GM19043 (cell line): ENCODE results near the gene RBM47.
"Not testable (repeated sequence)": the region's sequence is repeated elsewhere in the genome, so short reads cannot be mapped to it uniquely, and the experiment has no call there.

Source experiments
- ATAC-seq: cut with Tn5 transposase; IDR thresholded peaks from one replicate; pipeline ENCODE4 v1.9.1; 2021; ENCODE audit warnings: low read depth; ENCODE audit not compliant: unreplicated experiment

Gene RBM47

GRCh38 chr4:40546506-40546905 lies 83.2 kb downstream of the RBM47 start:
- no peak for ATAC-seq

DNA sequence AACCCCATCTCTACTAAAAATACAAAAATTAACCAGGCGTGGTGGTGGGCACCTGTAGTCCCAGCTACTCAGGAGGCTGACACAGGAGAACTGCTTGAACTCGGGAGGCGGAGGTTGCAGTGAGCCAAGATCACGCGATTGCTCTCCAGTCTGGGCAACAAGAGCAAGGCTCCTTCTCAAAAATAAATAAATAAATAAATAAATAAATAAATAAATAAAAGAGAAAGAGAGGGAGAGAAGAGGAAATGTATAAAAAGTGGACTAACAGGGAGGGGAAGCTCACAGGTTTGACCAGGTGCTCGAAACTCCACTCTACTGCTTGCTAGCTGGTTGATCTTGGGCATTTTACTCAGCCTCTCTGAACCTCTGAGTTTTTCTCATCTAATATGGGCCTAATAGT lies 84.2 kb downstream of the RBM47 start:
- ATAC-seq, result not testable (repeated sequence)

DNA sequence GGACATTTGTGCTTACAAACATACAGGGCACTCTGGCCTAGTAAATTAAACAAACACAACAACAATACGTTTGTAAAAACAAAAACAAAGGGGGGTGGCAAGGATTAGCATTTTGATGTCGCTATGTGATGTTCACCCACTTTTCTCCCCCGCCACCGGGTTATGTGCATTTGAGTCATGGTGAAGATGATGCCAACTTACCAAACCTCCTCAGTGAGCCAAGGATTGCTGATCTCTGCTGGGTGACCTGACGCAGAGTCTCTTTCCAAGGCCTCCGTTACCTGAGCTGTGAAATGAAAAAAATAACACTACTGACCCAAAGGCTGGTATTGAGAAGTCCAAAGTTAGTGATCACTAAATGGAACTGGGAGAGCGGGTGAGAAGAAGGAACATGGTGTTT lies 85.4 kb downstream of the RBM47 start:
- no peak for ATAC-seq

DNA sequence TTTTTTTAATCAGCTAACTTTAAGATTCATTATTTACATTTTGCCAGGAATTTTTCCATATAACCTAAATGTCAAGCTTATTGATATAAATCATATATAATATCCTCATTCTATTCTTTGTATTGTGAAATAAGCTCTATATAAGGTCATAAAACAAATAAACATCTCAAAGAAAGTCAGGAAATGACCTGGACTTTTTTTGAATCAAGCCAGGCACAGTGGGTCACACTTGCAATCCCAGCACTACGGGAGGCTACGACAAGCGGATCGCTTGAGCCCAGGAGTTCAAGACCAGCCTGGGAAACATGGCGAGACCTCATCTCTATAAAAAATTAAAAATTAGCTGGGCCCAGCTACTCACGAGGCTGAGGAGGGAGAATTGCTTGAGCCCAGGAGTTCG lies 88.9 kb downstream of the RBM47 start:
- no peak for ATAC-seq

DNA sequence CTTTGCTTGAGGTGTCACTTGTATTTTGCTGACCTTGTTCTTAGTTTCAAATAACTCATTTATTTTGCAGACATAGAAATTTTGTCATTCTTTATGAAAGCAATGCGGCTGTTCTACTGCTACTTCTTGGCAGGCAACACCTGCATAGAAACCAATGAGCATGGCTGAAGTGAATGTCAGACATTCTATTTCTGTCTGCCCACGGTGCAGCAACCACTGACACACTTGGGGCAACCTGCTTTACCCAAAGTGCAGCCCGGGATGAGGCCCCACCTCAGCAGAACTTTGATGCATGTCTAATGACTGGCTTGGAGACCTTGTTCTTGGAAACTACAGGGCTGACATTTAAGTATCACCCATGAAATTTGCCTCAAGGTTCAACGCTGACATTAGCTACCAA lies 93.6 kb downstream of the RBM47 start:
- ATAC-seq, result peak; percentile 67

DNA sequence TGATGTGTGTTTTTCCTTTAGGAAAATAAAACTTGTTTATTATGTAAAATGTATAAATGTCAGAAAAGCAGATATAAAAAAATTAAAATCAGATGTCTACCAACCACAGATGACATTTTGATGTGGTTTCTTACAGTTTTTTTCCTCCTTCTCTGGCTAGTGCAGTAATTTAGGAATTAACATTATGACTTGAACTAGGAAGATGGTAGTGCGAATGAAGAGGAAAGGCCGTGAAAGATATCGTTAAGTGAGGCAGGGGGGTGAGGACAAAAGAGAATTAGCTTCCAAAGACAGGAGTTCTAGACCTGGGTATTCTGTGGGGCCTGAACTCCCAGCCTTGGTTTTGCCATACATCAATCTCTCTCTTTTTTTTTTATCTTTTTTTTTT lies 98.0 kb downstream of the RBM47 start:
- ATAC-seq, result no peak

GRCh38 chr4:40530961-40531635 lies 98.6 kb downstream of the RBM47 start:
- ATAC-seq, result no peak

DNA sequence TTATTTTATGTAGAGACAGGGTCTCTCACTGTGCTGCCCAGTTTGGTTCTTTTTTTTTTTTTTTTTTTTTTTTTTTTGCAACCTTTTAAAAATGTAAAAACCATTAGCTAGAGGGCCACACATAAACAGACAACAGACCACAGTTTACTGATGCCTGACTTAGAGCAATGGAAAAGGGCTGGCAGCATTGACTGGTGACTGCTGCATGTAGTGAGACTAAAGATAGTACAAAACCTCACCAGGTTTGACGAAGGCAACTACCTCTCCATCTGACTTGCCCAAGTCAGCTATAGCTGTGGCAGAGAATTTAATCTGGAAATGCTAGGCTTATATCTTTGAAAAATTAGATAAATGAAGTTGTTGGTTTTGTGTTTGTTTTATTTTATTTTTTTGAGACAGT lies 102.9 kb downstream of the RBM47 start:
- ATAC-seq, result no peak

- ATAC-seq, result no peak
These were observed 103.7 kb downstream of the RBM47 start for GRCh38 chr4:40525752-40526598.

DNA sequence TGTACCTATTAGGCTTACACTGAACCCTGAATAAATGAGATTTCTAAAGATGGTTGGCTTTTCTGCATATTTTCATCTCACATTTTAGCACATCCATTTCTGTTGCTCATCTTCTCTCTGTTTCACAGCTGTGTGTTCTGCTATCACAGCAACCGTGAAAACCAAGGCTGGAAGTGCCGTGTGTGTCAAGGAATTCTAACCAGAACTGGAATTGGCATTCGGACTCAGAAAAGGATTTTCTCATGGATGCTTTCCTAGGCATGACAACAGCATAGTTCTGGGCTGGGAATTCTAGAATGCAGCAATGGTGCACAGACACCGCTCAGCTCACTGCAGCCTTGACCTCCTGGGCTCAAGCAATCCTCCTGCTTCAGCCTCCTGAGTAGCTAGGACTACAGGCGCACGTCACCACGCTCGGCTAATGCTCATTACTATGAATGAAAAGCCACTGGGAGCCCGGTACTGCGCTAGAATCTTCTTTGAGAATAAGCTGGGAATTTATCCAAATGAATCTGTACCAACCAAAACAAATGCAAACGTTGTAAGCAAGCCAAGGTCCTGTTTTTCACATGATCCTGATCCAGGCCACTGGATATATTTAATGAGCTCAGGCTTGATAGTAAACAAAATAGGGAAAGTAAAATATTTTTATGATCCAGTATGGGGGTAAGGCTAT lies 105.2 kb downstream of the RBM47 start:
- ATAC-seq, result no peak

- ATAC-seq, result no peak
These were observed 106.1 kb downstream of the RBM47 start for GRCh38 chr4:40523581-40523980.

DNA sequence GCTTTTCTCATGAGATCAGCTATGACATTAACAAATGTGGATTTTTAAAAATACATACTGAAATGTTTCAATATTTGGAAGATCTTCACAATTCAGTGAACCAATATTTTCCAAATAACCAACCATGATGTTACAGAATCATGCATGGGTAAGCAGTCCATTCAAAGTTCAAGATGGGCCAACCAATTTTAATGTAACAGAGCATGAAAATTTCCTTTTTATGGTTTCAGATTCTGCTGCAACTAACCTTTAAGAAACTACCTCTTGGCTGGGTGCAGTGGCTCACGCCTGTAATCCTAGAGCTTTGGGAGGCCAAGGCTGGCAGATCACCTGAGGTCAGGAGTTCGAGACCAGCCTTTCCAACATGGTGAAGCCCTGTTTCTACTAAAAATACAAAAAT lies 107.7 kb downstream of the RBM47 start:
- no peak for ATAC-seq

DNA sequence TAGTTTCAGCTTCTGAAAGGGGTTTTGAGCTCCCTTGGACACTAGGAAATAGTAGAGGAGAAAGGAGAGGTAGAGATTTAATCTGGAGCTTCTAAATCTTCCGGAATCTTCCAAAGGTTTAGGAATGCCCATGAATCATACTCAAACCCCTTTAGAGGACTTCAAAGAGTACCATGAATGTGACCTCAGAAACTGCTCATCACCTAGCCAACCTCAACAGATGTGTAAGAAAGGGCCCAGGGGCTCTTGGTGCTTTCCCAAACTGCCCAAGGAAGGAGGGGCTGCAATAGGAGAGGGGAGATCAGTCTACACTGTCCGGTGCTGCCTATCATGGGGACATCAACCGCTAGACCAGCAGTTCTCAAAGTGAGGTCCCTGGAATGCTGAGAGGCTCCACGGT lies 109.1 kb downstream of the RBM47 start:
- no peak for ATAC-seq

- not testable (repeated sequence) for ATAC-seq
These were observed 112.6 kb downstream of the RBM47 start for GRCh38 chr4:40517081-40517480.

DNA sequence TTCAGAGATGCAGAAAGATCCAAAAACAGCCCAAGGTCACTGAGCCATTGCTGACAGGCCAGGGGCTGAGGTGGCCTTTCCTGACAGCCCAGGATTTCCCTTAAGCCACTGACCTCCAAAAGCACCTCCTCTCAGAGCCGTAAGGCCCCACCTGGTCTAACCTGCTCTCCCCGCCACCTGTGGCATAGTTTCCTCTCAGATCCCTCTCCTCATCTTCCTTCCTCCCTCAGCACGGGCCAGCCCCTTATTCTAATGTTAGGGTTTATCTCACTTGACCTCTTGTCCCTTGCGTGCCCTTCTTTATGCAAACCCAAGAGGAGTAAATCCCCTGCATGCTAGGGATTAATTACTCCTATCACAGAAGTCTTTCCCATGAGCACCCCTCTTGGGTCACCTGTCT lies 113.0 kb downstream of the RBM47 start:
- peak; percentile 38 for ATAC-seq

DNA sequence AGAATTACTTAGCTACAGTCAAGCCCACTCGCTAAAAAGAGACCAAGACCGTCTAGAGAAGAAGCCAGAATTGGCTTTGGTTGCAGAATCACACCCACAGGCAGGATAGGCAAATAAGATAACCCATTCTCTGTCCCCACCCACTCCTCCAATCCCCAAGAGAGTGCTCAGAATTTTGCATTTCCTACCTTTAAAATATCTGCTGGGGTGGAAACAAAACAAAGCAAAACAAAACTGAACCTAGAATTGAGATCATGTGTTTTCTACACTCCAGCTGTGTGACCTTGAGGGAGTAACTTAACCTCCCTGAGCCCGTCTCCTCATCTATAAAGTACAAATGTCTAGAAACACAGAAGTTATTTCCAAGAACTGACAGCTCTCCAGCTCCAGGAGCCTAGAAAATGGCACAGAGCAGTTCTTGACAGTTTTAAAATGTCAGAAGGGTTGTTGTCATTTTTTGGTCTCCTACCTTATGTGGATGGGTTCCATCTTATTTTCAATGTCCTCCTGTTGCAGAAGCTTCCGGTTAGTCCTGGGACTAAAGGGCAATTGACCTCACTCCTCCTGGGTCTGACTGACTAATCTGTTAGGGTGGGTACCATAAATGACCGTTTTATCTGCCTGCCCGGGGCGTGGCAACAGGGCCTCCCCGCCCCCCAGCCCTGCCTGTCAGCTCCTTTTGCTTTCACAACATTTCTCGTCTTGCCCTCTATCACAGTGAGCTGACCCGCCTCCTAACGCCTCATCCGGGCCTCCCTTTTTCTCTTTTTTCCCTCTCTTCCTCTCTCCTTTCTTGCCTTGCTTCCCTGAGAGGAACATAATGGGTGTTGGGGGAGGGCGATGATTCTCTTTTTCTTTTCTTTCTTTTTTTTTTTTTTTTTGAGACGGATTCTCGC lies 114.0 kb downstream of the RBM47 start:
- peak; percentile 74 for ATAC-seq

DNA sequence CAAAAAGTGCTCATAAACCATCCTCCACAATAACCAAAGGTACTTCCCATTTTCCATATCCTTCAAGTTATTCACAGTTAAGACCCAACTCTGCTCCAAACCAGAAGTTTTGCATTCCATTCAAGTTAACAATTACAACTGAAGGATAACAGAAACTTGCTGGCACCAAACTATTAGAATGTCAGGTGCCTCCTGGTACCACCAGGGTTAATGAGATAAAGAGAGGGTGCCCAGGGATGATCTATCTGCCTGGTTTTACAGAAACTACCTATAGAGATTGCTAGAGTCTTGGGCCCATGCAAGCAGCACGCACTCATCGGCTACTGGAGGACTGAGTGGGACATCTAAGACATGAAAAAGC lies 114.6 kb downstream of the RBM47 start:
- no peak for ATAC-seq

DNA sequence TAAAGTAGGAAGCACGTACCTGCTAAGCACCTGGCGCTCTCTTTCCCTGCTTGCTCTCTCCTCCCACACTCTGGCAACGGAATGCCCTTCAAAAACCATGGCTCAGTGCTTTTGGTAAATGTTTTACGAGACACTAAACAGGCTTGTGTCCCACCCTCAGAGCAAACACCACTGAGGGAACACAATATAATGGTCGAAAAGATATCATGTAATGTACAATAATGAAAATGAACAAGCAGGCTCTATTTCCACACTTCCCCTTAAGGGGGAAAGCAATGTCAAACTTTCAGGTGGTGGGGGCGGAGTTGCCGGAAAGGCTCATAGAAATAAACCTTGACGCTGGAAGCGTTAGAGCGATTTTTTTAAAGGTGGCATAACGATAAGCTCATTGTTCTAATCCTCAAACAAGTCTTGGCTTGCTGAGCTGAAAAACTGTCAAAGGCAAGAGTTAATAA lies 115.1 kb downstream of the RBM47 start:
- no peak for ATAC-seq

DNA sequence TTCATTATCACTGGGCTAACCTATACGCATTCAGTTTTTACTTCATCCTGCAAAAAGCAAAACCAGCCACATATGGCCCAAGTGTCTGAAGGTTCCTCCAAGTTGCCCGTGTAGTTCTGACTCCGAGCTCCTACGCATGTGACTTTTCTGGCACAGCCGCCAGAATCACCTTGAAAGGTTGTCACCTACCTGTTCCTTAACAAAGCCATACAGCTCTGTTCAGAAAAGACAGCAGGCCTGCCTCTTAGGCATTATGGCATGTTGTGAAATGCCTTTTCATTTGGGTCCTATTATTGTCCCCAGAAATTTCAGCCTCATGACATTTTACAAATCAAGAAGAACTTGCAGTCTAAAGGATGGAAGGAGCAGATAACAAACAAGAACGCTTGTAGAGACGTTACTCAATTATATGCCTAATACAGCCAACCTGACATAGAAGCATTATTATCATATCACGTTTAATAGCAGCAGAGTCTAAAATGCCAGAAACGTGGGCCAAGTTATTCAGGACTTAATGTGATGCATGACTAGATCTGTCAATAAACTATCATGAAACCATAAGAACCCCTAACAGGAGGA lies 118.5 kb downstream of the RBM47 start:
- ATAC-seq, result no peak

GRCh38 chr4:40507977-40508376 lies 121.7 kb downstream of the RBM47 start:
- ATAC-seq, result no peak
